Liver (tissue), 9 donors: ENCODE measurements around the gene FNDC7. TPM values are rescaled to one million over a fixed set of nuclear protein-coding genes. Genes with fewer than 3 reads are reported as not detected.

ENCODE experiments used
- DNase-seq: peaks from one replicate; pipeline ENCODE4 v3.0.0-alpha.2; 2017; ENCODE audit warnings: low spot score
- H3K27ac ChIP-seq, 2 donors: one replicate each; pipeline ENCODE4 v1.7.0; 2013; ENCODE audit warnings: inconsistent platforms in 2 of 2, low read length in 2 of 2, control low read depth in 1 of 2, low read depth in 1 of 2, mild to moderate bottlenecking in 1 of 2
- H3K27me3 ChIP-seq, 4 donors: one replicate each; pipeline versions ENCODE4 v1.6.1 to v1.7.0; 2013; ENCODE audit warnings: low read length in 3 of 4, inconsistent platforms in 1 of 4, mild to moderate bottlenecking in 1 of 4, moderate library complexity in 1 of 4; ENCODE audit not compliant: control insufficient read depth in 4 of 4, insufficient read depth in 4 of 4
- H3K36me3 ChIP-seq, 4 donors: one replicate each; pipeline versions ENCODE4 v1.6.1 to v1.7.0; 2013; ENCODE audit warnings: low read length in 3 of 4, mild to moderate bottlenecking in 3 of 4, low read depth in 1 of 4, moderate library complexity in 1 of 4; ENCODE audit not compliant: control insufficient read depth in 4 of 4, insufficient read depth in 3 of 4
- H3K4me1 ChIP-seq, 4 donors: one replicate each; pipeline versions ENCODE4 v1.6.1 to v1.7.0; 2013; ENCODE audit warnings: low read length in 3 of 4, mild to moderate bottlenecking in 3 of 4, moderate library complexity in 1 of 4; ENCODE audit not compliant: control insufficient read depth in 4 of 4, insufficient read depth in 4 of 4
- H3K4me3 ChIP-seq, 3 donors: one replicate each; pipeline versions ENCODE4 v1.6.1 to v1.7.0; 2013; ENCODE audit warnings: low read length in 3 of 3, control low read depth in 1 of 3, low read depth in 1 of 3, mild to moderate bottlenecking in 1 of 3
- H3K9ac ChIP-seq, 2 donors: one replicate each; pipeline ENCODE4 v1.7.0; 2013; ENCODE audit warnings: low read length in 2 of 2, mild to moderate bottlenecking in 2 of 2, moderate library complexity in 2 of 2, control low read depth in 1 of 2, low read depth in 1 of 2
- H3K9me3 ChIP-seq, 4 donors: one replicate each; pipeline versions ENCODE4 v1.6.1 to v1.7.0; 2013; ENCODE audit warnings: low read length in 3 of 4; ENCODE audit not compliant: control insufficient read depth in 4 of 4
- EGR1 ChIP-seq, 2 donors: IDR thresholded peaks; 2 replicates each; pipeline ENCODE4 v1.6.1; 2016 to 2018; ENCODE audit warnings: antibody characterized with exemption in 2 of 2, low read depth in 2 of 2
- FOXA1 ChIP-seq: IDR thresholded peaks from 2 replicates; pipeline ENCODE4 v1.6.1; 2016; ENCODE audit warnings: antibody characterized with exemption
- GABPA ChIP-seq, 2 donors: IDR thresholded peaks in 1 of 2; conservative IDR thresholded peaks in 1 of 2; 2 replicates each; pipeline ENCODE4 v1.6.1; 2016; ENCODE audit warnings: antibody characterized with exemption in 2 of 2, mild to moderate bottlenecking in 1 of 2, moderate library complexity in 1 of 2
- HNF4A ChIP-seq, 2 donors: conservative IDR thresholded peaks; 2 replicates each; pipeline ENCODE4 v1.6.1; 2016; ENCODE audit warnings: antibody characterized with exemption in 2 of 2, mild to moderate bottlenecking in 2 of 2
- HNF4G ChIP-seq: IDR thresholded peaks from 2 replicates; pipeline ENCODE4 v1.6.1; 2016; ENCODE audit warnings: antibody characterized with exemption
- JUND ChIP-seq, 2 donors: IDR thresholded peaks; 2 replicates each; pipeline ENCODE4 v1.6.1; 2016; ENCODE audit warnings: antibody characterized with exemption in 2 of 2
- NR2F2 ChIP-seq: IDR thresholded peaks from 2 replicates; pipeline ENCODE4 v1.6.1; 2016; ENCODE audit warnings: antibody characterized with exemption
- RAD21 ChIP-seq, 2 donors: IDR thresholded peaks; 2 replicates each; pipeline ENCODE4 v1.6.1; 2016; ENCODE audit warnings: antibody characterized with exemption in 2 of 2, mild to moderate bottlenecking in 2 of 2
- RXRA ChIP-seq, 2 donors: IDR thresholded peaks; 2 replicates each; pipeline ENCODE4 v1.6.1; 2017 to 2018; ENCODE audit warnings: antibody characterized with exemption in 2 of 2, mild to moderate bottlenecking in 1 of 2
- SP1 ChIP-seq: IDR thresholded peaks from 2 replicates; pipeline ENCODE4 v1.6.1; 2018; ENCODE audit warnings: antibody characterized with exemption, mild to moderate bottlenecking
- TAF1 ChIP-seq: conservative IDR thresholded peaks from 2 replicates; pipeline ENCODE4 v1.6.1; 2016; ENCODE audit warnings: antibody characterized with exemption, mild to moderate bottlenecking
- YY1 ChIP-seq: IDR thresholded peaks from 2 replicates; pipeline ENCODE4 v1.6.1; 2016; ENCODE audit warnings: antibody characterized with exemption, mild to moderate bottlenecking
- WGBS: extraction: QIAGEN DNeasy Blood & Tissue Kit; methylation state at CpG from one replicate; pipeline ENCODE4 v1.1.7; 2013; 5-methylcytosine and 5-hydroxymethylcytosine counted together
- polyA plus RNA-seq, 2 donors: library from polyadenylated mRNA; stranded (reverse) in 1 of 2; unstranded in 1 of 2; fragments of 200-250 nt in 1 of 2; fragments of >200 nt in 1 of 2; fragmentation: Nextera tagmentation in 1 of 2; extraction: Ambion mirVana in 1 of 2; gene quantifications; one replicate each; pipeline versions ENCODE4 v1.2.1 to v1.2.3, GENCODE V29; 2013 to 2015
- total RNA-seq, 2 donors: library from RNA; depleted of rRNA; stranded (reverse); fragments of >200 nt; gene quantifications; one replicate each; pipeline ENCODE4 v1.2.3, GENCODE V29; 2014
- TF ChIP-seq, protein P1 (sequence below): IDR thresholded peaks from 2 replicates; pipeline ENCODE4 v1.6.1; 2016; ENCODE audit warnings: antibody characterized with exemption
- TF ChIP-seq, protein P2 (sequence below): IDR thresholded peaks from 2 replicates; pipeline ENCODE4 v1.6.1; 2016; ENCODE audit warnings: antibody characterized with exemption
- TF ChIP-seq, protein P3 (sequence below): IDR thresholded peaks from 2 replicates; pipeline ENCODE4 v1.6.1; 2016; ENCODE audit warnings: antibody characterized with exemption
- donor health status: healthy.
- donor health status: healthy.
- donor health status: healthy.
- donor health status: healthy.
- donor health status: healthy.

FNDC7 gene
- total and polyA plus RNA-seq, 4 donors, result not detected

DNA sequence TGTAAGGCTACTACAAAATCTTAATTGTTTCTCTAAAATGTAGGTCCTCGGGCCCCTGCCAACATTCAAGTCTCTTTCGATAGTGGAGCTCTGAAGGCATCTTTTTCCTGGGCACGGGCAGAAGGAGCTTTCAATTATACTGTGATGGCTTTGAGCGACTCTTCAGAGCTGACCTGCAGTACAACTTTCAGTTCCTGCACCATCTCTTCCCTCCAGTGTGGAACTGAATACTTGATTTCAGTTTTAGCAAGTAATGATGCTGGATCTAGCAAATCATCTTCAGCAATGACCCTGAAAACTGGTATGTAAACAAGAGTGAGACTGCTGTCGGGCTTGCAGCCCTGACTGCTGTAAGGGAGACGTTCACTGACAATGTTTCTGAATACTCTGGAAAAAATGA, 9.6 kb downstream of the FNDC7 start:
- DNase-seq, result no peak
- WGBS, result 68% methylated on average over 6 of the region's 6 CpGs
- Histone ChIP-seq H3K4me1 (no peaks in the 10 kb centered on the region), H3K27me3 (no peaks in the 10 kb centered on the region), H3K4me3 (no peak overlapping the region), H3K9me3 (no peaks in the 10 kb centered on the region), H3K27ac (no peak overlapping the region), H3K9ac (no peak overlapping the region), H3K36me3 (no peaks in the 10 kb centered on the region)
- TF ChIP-seq, protein P1, sequence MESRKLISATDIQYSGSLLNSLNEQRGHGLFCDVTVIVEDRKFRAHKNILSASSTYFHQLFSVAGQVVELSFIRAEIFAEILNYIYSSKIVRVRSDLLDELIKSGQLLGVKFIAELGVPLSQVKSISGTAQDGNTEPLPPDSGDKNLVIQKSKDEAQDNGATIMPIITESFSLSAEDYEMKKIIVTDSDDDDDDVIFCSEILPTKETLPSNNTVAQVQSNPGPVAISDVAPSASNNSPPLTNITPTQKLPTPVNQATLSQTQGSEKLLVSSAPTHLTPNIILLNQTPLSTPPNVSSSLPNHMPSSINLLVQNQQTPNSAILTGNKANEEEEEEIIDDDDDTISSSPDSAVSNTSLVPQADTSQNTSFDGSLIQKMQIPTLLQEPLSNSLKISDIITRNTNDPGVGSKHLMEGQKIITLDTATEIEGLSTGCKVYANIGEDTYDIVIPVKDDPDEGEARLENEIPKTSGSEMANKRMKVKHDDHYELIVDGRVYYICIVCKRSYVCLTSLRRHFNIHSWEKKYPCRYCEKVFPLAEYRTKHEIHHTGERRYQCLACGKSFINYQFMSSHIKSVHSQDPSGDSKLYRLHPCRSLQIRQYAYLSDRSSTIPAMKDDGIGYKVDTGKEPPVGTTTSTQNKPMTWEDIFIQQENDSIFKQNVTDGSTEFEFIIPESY, result no peak
- TF ChIP-seq, protein P2, sequence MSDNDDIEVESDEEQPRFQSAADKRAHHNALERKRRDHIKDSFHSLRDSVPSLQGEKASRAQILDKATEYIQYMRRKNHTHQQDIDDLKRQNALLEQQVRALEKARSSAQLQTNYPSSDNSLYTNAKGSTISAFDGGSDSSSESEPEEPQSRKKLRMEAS, result no peak
- TF ChIP-seq RAD21 (IDR thresholded peaks at IDR 0.05) (no peak), RXRA (IDR thresholded peaks at IDR 0.05) (no peak), NR2F2 (no peak), FOXA1 (no peak), JUND (IDR thresholded peaks at IDR 0.05) (no peak), YY1 (no peak), SP1 (no peak), EGR1 (IDR thresholded peaks at IDR 0.05; ENCODE audit: low read depth in 2 of 2) (no peak), GABPA (IDR thresholded peaks at IDR 0.05 in 1 of 2, conservative IDR thresholded peaks at IDR 0.05 in 1 of 2) (no peak), HNF4G (no peak)
- TF ChIP-seq, protein P3, sequence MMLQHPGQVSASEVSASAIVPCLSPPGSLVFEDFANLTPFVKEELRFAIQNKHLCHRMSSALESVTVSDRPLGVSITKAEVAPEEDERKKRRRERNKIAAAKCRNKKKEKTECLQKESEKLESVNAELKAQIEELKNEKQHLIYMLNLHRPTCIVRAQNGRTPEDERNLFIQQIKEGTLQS, result no peak

DNA sequence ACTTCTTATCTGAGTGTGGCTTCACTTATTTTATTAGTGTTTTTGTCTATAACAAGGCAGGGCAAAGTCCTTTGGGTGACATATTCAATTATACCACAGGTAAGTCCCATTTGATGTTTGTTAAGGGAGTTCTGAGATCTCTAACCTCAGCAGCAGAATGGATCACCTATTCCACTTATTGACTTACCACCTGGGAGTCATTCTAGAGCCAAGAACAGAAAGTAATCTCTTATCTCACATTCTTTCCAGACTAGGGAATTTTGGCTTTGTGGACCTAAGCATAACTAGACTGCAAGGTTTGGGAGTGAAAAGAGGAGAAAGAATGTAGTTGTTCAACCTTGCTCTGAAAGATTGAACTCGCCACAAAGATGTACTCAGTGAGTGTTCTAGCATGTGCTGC, 13.2 kb downstream of the FNDC7 start:
- Histone ChIP-seq H3K4me3 (no peak overlapping the region), H3K27ac (no peak overlapping the region), H3K27me3 (no peaks in the 10 kb centered on the region), H3K9me3 (no peaks in the 10 kb centered on the region), H3K36me3 (no peaks in the 10 kb centered on the region), H3K4me1 (no peaks in the 10 kb centered on the region), H3K9ac (no peak overlapping the region)
- 79% methylated on average over 1 of the region's 1 CpG for WGBS
- TF ChIP-seq HNF4A (conservative IDR thresholded peaks at IDR 0.05) (peak in 1 of 2 donors; percentile 5), TAF1 (no peak), EGR1 (IDR thresholded peaks at IDR 0.05; ENCODE audit: low read depth in 2 of 2) (no peak), YY1 (no peak), FOXA1 (no peak), RXRA (IDR thresholded peaks at IDR 0.05) (no peak), RAD21 (IDR thresholded peaks at IDR 0.05) (no peak), HNF4G (peak; percentile 14), SP1 (peak; percentile 51)
- TF ChIP-seq, protein P2, result no peak
- TF ChIP-seq, protein P3, result no peak
- TF ChIP-seq, protein P1, result no peak
- no peak for DNase-seq
